ACC112 (cell line): ENCODE data around the gene KCNQ4.

Experiments
- H2AFZ ChIP-seq: fragments of 200-600 bp; sonication (generic); one replicate; pipeline ENCODE4 v1.6.0; 2017; ENCODE audit warnings: antibody characterized with exemption, low read length; ENCODE audit not compliant: unreplicated experiment
- H3K27ac ChIP-seq: fragments of 200-600 bp; sonication (generic); 2 replicates; pipeline ENCODE4 v1.5.1; 2014; ENCODE audit warnings: low read depth, mild to moderate bottlenecking, antibody characterized with exemption, low read length, moderate library complexity
- H3K27me3 ChIP-seq: fragments of 200-600 bp; sonication (generic); 2 replicates; pipeline ENCODE4 v1.6.1; 2014; ENCODE audit warnings: mild to moderate bottlenecking, antibody characterized with exemption, low read length, moderate library complexity, mixed read lengths; ENCODE audit not compliant: insufficient read depth
- H3K36me3 ChIP-seq: fragments of 200-600 bp; sonication (generic); 2 replicates; pipeline ENCODE4 v1.6.1; 2016; ENCODE audit warnings: mild to moderate bottlenecking, antibody characterized with exemption, low read length, moderate library complexity, mixed read lengths; ENCODE audit not compliant: insufficient read depth
- H3K4me1 ChIP-seq: fragments of 200-600 bp; sonication (generic); one replicate; pipeline ENCODE4 v1.6.1; 2016; ENCODE audit warnings: low read length, mixed read lengths; ENCODE audit not compliant: insufficient read depth, unreplicated experiment, control insufficient read depth
- H3K4me3 ChIP-seq: fragments of 200-600 bp; sonication (generic); 2 replicates; pipeline ENCODE4 v1.5.1; 2014; ENCODE audit warnings: mild to moderate bottlenecking, low read depth, low read length
- H3K79me2 ChIP-seq: fragments of 200-600 bp; sonication (generic); one replicate; pipeline ENCODE4 v1.6.0; 2016; ENCODE audit warnings: low read length; ENCODE audit not compliant: control insufficient read depth, unreplicated experiment, insufficient read depth

The KCNQ4 gene

GRCh38 chr1:40823345-40823744, 39.8 kb downstream of the KCNQ4 start:
- H3K27me3 ChIP-seq = peaks cover 12% of the 10 kb centered on the region
- no peak overlapping the region for H2AFZ ChIP-seq
- H3K79me2 ChIP-seq = no peaks in the 10 kb centered on the region

GRCh38 chr1:40823983-40824382, 40.4 kb downstream of the KCNQ4 start:
- no peak overlapping the region for H2AFZ ChIP-seq
- H3K4me1 ChIP-seq = peaks cover 12% of the 10 kb centered on the region
- H3K36me3 ChIP-seq = no peaks in the 10 kb centered on the region
- H3K27me3 ChIP-seq = peaks cover 7% of the 10 kb centered on the region; the same call in 1 of the 2 replicates
- H3K4me3 ChIP-seq = no peak overlapping the region
- H3K27ac ChIP-seq = no peak overlapping the region
- H3K79me2 ChIP-seq = no peaks in the 10 kb centered on the region

More at GRCh38 chr1:40823345-40823744, 39.8 kb downstream of the KCNQ4 start:
- Histone ChIP-seq H3K4me1 (peaks cover 12% of the 10 kb centered on the region), H3K36me3 (no peaks in the 10 kb centered on the region), H3K4me3 (no peak overlapping the region), H3K27ac (no peak overlapping the region)

- Histone ChIP-seq H3K79me2 (no peaks in the 10 kb centered on the region), H3K4me3 (no peak overlapping the region), H3K27me3 (no peaks in the 10 kb centered on the region), H3K4me1 (peaks cover 12% of the 10 kb centered on the region), H2AFZ (no peak overlapping the region), H3K36me3 (no peaks in the 10 kb centered on the region), H3K27ac (no peak overlapping the region)
These were observed 41.2 kb downstream of the KCNQ4 start for GRCh38 chr1:40824591-40825434.

- H3K27me3 ChIP-seq = no peaks in the 10 kb centered on the region
- H3K79me2 ChIP-seq = no peaks in the 10 kb centered on the region
- no peaks in the 10 kb centered on the region for H3K36me3 ChIP-seq
- H3K27ac ChIP-seq = no peak overlapping the region
- no peak overlapping the region for H2AFZ ChIP-seq
- H3K4me1 ChIP-seq = peaks cover 12% of the 10 kb centered on the region
- H3K4me3 ChIP-seq = no peak overlapping the region
These were observed 41.8 kb downstream of the KCNQ4 start for GRCh38 chr1:40825435-40825788.

- no peaks in the 10 kb centered on the region for H3K36me3 ChIP-seq
- no peak overlapping the region for H3K27ac ChIP-seq
- H3K27me3 ChIP-seq = no peaks in the 10 kb centered on the region
- peaks cover 12% of the 10 kb centered on the region for H3K4me1 ChIP-seq
- no peaks in the 10 kb centered on the region for H3K79me2 ChIP-seq
- no peak overlapping the region for H3K4me3 ChIP-seq
- H2AFZ ChIP-seq = no peak overlapping the region
These were observed 42.4 kb downstream of the KCNQ4 start for GRCh38 chr1:40825996-40826395.

GRCh38 chr1:40829631-40830245, 46.2 kb downstream of the KCNQ4 start:
- Histone ChIP-seq H3K4me1 (peaks cover 7% of the 10 kb centered on the region), H3K27me3 (no peaks in the 10 kb centered on the region), H3K79me2 (no peaks in the 10 kb centered on the region), H3K27ac (no peak overlapping the region), H3K4me3 (no peak overlapping the region), H3K36me3 (no peaks in the 10 kb centered on the region), H2AFZ (no peak overlapping the region)

- H3K4me3 ChIP-seq = no peak overlapping the region
- no peaks in the 10 kb centered on the region for H3K79me2 ChIP-seq
- no peak overlapping the region for H3K27ac ChIP-seq
- H3K27me3 ChIP-seq = peaks cover 1% of the 10 kb centered on the region; the same call in 1 of the 2 replicates
- H3K4me1 ChIP-seq = no peaks in the 10 kb centered on the region
- no peaks in the 10 kb centered on the region for H3K36me3 ChIP-seq
- H2AFZ ChIP-seq = no peak overlapping the region
These were observed 46.9 kb downstream of the KCNQ4 start for GRCh38 chr1:40830419-40830943.

GRCh38 chr1:40831001-40831732, 47.6 kb downstream of the KCNQ4 start:
- no peak overlapping the region for H2AFZ ChIP-seq
- H3K4me3 ChIP-seq = no peak overlapping the region
- peaks cover 8% of the 10 kb centered on the region; the same call in 1 of the 2 replicates for H3K27me3 ChIP-seq
- H3K27ac ChIP-seq = no peak overlapping the region
- no peaks in the 10 kb centered on the region for H3K36me3 ChIP-seq
- H3K4me1 ChIP-seq = no peaks in the 10 kb centered on the region
- H3K79me2 ChIP-seq = no peaks in the 10 kb centered on the region

- Histone ChIP-seq H3K4me3 (no peak overlapping the region), H3K4me1 (no peaks in the 10 kb centered on the region), H3K27me3 (peaks cover 17% of the 10 kb centered on the region; the same call in 1 of the 2 replicates), H3K27ac (no peak overlapping the region), H3K36me3 (no peaks in the 10 kb centered on the region), H3K79me2 (no peaks in the 10 kb centered on the region), H2AFZ (no peak overlapping the region)
These were observed 50.4 kb downstream of the KCNQ4 start for GRCh38 chr1:40833979-40834378.

GRCh38 chr1:40834968-40835545, 51.5 kb downstream of the KCNQ4 start:
- H2AFZ ChIP-seq = no peak overlapping the region
- H3K4me3 ChIP-seq = no peak overlapping the region
- no peak overlapping the region for H3K27ac ChIP-seq
- H3K4me1 ChIP-seq = no peaks in the 10 kb centered on the region
- no peaks in the 10 kb centered on the region for H3K36me3 ChIP-seq
- peaks cover 17% of the 10 kb centered on the region; the same call in 1 of the 2 replicates for H3K27me3 ChIP-seq
- H3K79me2 ChIP-seq = no peaks in the 10 kb centered on the region
